GM12878 (cell line): Measurements from ENCODE around the gene TMPRSS9. TPM values are rescaled to one million over a fixed set of nuclear protein-coding genes. Genes with fewer than 3 reads are reported as not detected.

Experiments used
- BCL11A ChIP-seq: IDR thresholded peaks from 2 replicates; pipeline ENCODE4 v1.6.1; 2011; ENCODE audit warnings: low read depth, low read length
- CEBPB ChIP-seq, 2 experiments: fragments of 150-350 bp in 1 of 2; IDR thresholded peaks; 2 replicates each; pipeline ENCODE4 v1.6.1; 2012 to 2014; ENCODE audit warnings: low read depth in 2 of 2, low read length in 2 of 2, borderline replicate concordance in 1 of 2, inconsistent platforms in 1 of 2
- IRF5 ChIP-seq: fragments of 450-650 bp; IDR thresholded peaks from 2 replicates; pipeline ENCODE4 v1.6.1; 2017; ENCODE audit warnings: borderline replicate concordance
- JUNB ChIP-seq: IDR thresholded peaks from 2 replicates; pipeline ENCODE4 v1.6.1; 2016; ENCODE audit warnings: antibody characterized with exemption, mild to moderate bottlenecking
- KAT2A ChIP-seq: conservative IDR thresholded peaks from 2 replicates; pipeline ENCODE4 v1.6.1; 2011; ENCODE audit warnings: low read depth, low read length; ENCODE audit not compliant: control insufficient read depth
- LARP7 ChIP-seq: fragments of 450-650 bp; IDR thresholded peaks from 2 replicates; pipeline ENCODE4 v1.6.1; 2017; ENCODE audit warnings: mild to moderate bottlenecking
- MAX ChIP-seq: IDR thresholded peaks from 2 replicates; pipeline ENCODE4 v1.6.1; 2012; ENCODE audit warnings: low read depth, low read length, improper control_type of control experiment
- NFXL1 ChIP-seq: fragments of 450-650 bp; IDR thresholded peaks from 2 replicates; pipeline ENCODE4 v1.6.1; 2017; ENCODE audit warnings: antibody characterized with exemption, mild to moderate bottlenecking, borderline replicate concordance
- NR2C2 ChIP-seq: IDR thresholded peaks from 2 replicates; pipeline ENCODE4 v1.6.1; 2011; ENCODE audit warnings: borderline replicate concordance, low read depth; ENCODE audit not compliant: control insufficient read depth, insufficient read length
- PAX5 ChIP-seq: IDR thresholded peaks from 2 replicates; pipeline ENCODE4 v1.6.1; 2011; ENCODE audit warnings: low read depth, low read length, borderline replicate concordance
- PML ChIP-seq: IDR thresholded peaks from 2 replicates; pipeline ENCODE4 v1.6.1; 2012; ENCODE audit warnings: low read length, inconsistent platforms
- RAD51 ChIP-seq: fragments of 450-650 bp; IDR thresholded peaks from 2 replicates; pipeline ENCODE4 v1.6.1; 2016; ENCODE audit warnings: moderate library complexity, mild to moderate bottlenecking, inconsistent platforms
- RELA ChIP-seq: fragments of 450-650 bp; IDR thresholded peaks from 2 replicates; pipeline ENCODE4 v1.8.0; 2014; ENCODE audit warnings: borderline replicate concordance; ENCODE audit not compliant: partially characterized antibody
- SMAD1 ChIP-seq: fragments of 450-650 bp; IDR thresholded peaks from 2 replicates; pipeline ENCODE4 v1.6.1; 2018; ENCODE audit warnings: mild to moderate bottlenecking, low read depth; ENCODE audit not compliant: partially characterized antibody
- STAT1 ChIP-seq: fragments of 450-650 bp; conservative IDR thresholded peaks from 2 replicates; pipeline ENCODE4 v1.6.1; 2014; ENCODE audit warnings: antibody characterized with exemption, mild to moderate bottlenecking
- STAT3 ChIP-seq: IDR thresholded peaks from 2 replicates; pipeline ENCODE4 v1.6.1; 2011; ENCODE audit warnings: low read depth, low read length, improper control_type of control experiment
- TBL1XR1 ChIP-seq: IDR thresholded peaks from 2 replicates; pipeline ENCODE4 v1.6.1; 2012; ENCODE audit warnings: low read depth, low read length, improper control_type of control experiment
- TCF7 ChIP-seq: IDR thresholded peaks from 2 replicates; pipeline ENCODE4 v1.6.1; 2014; ENCODE audit warnings: antibody characterized with exemption, borderline replicate concordance
- ZNF24 ChIP-seq: fragments of 450-650 bp; IDR thresholded peaks from 2 replicates; pipeline ENCODE4 v1.6.1; 2017; ENCODE audit warnings: antibody characterized with exemption, mild to moderate bottlenecking
- polyA plus RNA-seq, 11 experiments: library from polyadenylated mRNA; depleted of rRNA in 4 of 11; unstranded in 6 of 11; stranded (reverse) in 5 of 11; fragments of >200 nt; fragmentation: Nextera tagmentation in 4 of 11; fragmentation: Illumina TruSeq in 1 of 11; extraction: Ambion mirVana in 4 of 11; extraction: Trizol in 1 of 11; gene quantifications; 1 replicate in 1 of 11; 2 replicates in 10 of 11; pipeline versions ENCODE4 v1.2.1 to v1.2.3, GENCODE V29; 2011 to 2016; ENCODE audit warnings: inconsistent platforms in 2 of 11, missing spikeins in 2 of 11, low read depth in 1 of 11
- total RNA-seq, 4 experiments: library from RNA; depleted of rRNA in 3 of 4; stranded (reverse); fragments of >200 nt in 3 of 4; fragmentation: Illumina TruSeq in 1 of 4; extraction: Trizol in 1 of 4; gene quantifications; 2 replicates each; pipeline versions ENCODE4 v1.2.1 to v1.2.3, GENCODE V29; 2013 to 2021
- TF ChIP-seq, protein P1 (sequence below): IDR thresholded peaks from 2 replicates; pipeline ENCODE4 v1.6.1; 2011; ENCODE audit warnings: mild to moderate bottlenecking, low read depth, low read length, moderate library complexity; ENCODE audit not compliant: insufficient replicate concordance
- TF ChIP-seq, protein P2 (sequence below): fragments of 450-650 bp; IDR thresholded peaks from 2 replicates; pipeline ENCODE4 v1.6.1; 2016; ENCODE audit warnings: mild to moderate bottlenecking, moderate library complexity, borderline replicate concordance
- TF ChIP-seq, protein P3 (sequence below): fragments of 450-650 bp; IDR thresholded peaks from 2 replicates; pipeline ENCODE4 v1.6.1; 2018; ENCODE audit warnings: borderline replicate concordance, mild to moderate bottlenecking; ENCODE audit not compliant: partially characterized antibody

Gene TMPRSS9
- total and polyA plus RNA-seq, 10 of the 15 experiments (the other 5 are each of a cell fraction or from before 2014, with no cell fraction given), result 0.24 TPM; not detected in 9

GRCh38 chr19:2455851-2456570, 95.9 kb downstream of the TMPRSS9 start (continued):
- no peak for TF ChIP-seq KAT2A
- no peak for TF ChIP-seq SMAD1
- TF ChIP-seq CEBPB (IDR thresholded peaks at IDR 0.05; ENCODE audit: borderline replicate concordance in 1 of 2, low read depth in 2 of 2, low read length in 2 of 2), result no peak
- peak; percentile 7 for TF ChIP-seq RELA
- TF ChIP-seq BCL11A, result no peak
- TF ChIP-seq, protein P1, sequence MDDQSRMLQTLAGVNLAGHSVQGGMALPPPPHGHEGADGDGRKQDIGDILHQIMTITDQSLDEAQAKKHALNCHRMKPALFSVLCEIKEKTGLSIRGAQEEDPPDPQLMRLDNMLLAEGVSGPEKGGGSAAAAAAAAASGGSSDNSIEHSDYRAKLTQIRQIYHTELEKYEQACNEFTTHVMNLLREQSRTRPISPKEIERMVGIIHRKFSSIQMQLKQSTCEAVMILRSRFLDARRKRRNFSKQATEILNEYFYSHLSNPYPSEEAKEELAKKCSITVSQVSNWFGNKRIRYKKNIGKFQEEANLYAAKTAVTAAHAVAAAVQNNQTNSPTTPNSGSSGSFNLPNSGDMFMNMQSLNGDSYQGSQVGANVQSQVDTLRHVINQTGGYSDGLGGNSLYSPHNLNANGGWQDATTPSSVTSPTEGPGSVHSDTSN, result peak; percentile 64
- TF ChIP-seq, protein P2, sequence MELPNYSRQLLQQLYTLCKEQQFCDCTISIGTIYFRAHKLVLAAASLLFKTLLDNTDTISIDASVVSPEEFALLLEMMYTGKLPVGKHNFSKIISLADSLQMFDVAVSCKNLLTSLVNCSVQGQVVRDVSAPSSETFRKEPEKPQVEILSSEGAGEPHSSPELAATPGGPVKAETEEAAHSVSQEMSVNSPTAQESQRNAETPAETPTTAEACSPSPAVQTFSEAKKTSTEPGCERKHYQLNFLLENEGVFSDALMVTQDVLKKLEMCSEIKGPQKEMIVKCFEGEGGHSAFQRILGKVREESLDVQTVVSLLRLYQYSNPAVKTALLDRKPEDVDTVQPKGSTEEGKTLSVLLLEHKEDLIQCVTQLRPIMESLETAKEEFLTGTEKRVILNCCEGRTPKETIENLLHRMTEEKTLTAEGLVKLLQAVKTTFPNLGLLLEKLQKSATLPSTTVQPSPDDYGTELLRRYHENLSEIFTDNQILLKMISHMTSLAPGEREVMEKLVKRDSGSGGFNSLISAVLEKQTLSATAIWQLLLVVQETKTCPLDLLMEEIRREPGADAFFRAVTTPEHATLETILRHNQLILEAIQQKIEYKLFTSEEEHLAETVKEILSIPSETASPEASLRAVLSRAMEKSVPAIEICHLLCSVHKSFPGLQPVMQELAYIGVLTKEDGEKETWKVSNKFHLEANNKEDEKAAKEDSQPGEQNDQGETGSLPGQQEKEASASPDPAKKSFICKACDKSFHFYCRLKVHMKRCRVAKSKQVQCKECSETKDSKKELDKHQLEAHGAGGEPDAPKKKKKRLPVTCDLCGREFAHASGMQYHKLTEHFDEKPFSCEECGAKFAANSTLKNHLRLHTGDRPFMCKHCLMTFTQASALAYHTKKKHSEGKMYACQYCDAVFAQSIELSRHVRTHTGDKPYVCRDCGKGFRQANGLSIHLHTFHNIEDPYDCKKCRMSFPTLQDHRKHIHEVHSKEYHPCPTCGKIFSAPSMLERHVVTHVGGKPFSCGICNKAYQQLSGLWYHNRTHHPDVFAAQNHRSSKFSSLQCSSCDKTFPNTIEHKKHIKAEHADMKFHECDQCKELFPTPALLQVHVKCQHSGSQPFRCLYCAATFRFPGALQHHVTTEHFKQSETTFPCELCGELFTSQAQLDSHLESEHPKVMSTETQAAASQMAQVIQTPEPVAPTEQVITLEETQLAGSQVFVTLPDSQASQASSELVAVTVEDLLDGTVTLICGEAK, result no peak
- no peak for TF ChIP-seq NFXL1
- TF ChIP-seq PAX5, result no peak; the same call in 1 of the 2 replicates
- TF ChIP-seq STAT3, result no peak
- TF ChIP-seq RAD51, result no peak
- TF ChIP-seq, protein P3, sequence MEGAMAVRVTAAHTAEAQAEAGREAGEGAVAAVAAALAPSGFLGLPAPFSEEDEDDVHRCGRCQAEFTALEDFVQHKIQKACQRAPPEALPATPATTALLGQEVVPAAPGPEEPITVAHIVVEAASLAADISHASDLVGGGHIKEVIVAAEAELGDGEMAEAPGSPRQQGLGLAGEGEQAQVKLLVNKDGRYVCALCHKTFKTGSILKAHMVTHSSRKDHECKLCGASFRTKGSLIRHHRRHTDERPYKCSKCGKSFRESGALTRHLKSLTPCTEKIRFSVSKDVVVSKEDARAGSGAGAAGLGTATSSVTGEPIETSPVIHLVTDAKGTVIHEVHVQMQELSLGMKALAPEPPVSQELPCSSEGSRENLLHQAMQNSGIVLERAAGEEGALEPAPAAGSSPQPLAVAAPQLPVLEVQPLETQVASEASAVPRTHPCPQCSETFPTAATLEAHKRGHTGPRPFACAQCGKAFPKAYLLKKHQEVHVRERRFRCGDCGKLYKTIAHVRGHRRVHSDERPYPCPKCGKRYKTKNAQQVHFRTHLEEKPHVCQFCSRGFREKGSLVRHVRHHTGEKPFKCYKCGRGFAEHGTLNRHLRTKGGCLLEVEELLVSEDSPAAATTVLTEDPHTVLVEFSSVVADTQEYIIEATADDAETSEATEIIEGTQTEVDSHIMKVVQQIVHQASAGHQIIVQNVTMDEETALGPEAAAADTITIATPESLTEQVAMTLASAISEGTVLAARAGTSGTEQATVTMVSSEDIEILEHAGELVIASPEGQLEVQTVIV, result no peak
- 0 out of 2 replicates have a peak, but pooled peaks have one; percentile 35 for TF ChIP-seq LARP7
- TF ChIP-seq PML, result no peak
- TF ChIP-seq MAX, result no peak
- no peak for TF ChIP-seq STAT1
- no peak for TF ChIP-seq TCF7
- TF ChIP-seq JUNB, result no peak
- TF ChIP-seq NR2C2, result no peak
- TF ChIP-seq TBL1XR1, result peak; percentile 46; the same call in 1 of the 2 replicates
- TF ChIP-seq ZNF24, result no peak
- no peak for TF ChIP-seq IRF5
